Measurements from ENCODE around the gene ZFP36L1. TPM values are rescaled to one million over a fixed set of nuclear protein-coding genes. Genes with fewer than 3 reads are reported as not detected.

The ZFP36L1 gene
- total RNA-seq, 1 experiment from 2014 or later, result 304 TPM

DNA sequence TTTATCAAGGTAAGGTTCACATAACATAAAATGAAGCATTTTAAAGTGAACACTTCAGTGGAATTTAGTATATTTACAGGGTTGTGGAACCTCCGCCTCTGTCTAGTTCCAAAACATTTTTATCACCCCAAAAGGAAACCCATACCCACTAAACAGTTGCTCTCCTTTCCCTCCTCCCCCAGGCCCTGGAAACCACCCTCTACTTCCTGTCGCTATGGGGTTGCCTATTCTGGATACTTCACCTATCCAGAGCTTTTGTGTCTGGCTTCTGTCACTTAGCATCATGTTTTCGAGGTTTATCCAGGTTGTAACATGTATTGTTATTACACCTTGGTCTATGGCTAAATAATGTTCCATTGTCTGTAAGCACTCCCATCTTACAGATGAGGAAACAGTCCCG, 27.7 kb upstream of the ZFP36L1 start:
- DNase-seq (ENCODE audit: low read depth, low spot score), result no peak
- Histone ChIP-seq H3K27ac (ENCODE audit: low read depth, low read length) (peak overlapping the region; percentile 99), H3K4me2 (ENCODE audit: low read length) (no peak overlapping the region), H3K36me3 (ENCODE audit: control insufficient read depth in 1 of 2, insufficient read depth in 2 of 2, low read length in 2 of 2) (no peaks in the 10 kb centered on the region), H2AFZ (ENCODE audit: low read depth, low read length, poor library complexity, severe bottlenecking) (no peak overlapping the region), H3K4me3 (replicated peaks in 1 of 2; ENCODE audit: low read depth in 1 of 2, low read length in 2 of 2) (no peak overlapping the region), H3K9ac (ENCODE audit: low read length) (peak overlapping the region; percentile 52; the same call in 1 of the 2 replicates), H3K4me1 (ENCODE audit: control insufficient read depth in 1 of 2, insufficient read depth in 2 of 2, low read length in 2 of 2) (peaks cover 53 to 64% of the 10 kb centered on the region in 2 experiments), H3K79me2 (ENCODE audit: insufficient read depth, low read length) (no peaks in the 10 kb centered on the region), H3K9me2 (ENCODE audit: insufficient read depth) (no peaks in the 10 kb centered on the region), H3K27me3 (ENCODE audit: insufficient read depth, low read length) (no peaks in the 10 kb centered on the region), H4K20me1 (ENCODE audit: insufficient read depth) (no peaks in the 10 kb centered on the region), H3K9me3 (ENCODE audit: control insufficient read depth in 1 of 2, insufficient read depth in 1 of 2, low read depth in 1 of 2, low read length in 2 of 2) (no peaks in the 10 kb centered on the region)
- POLR2A ChIA-PET, result interaction anchor here (12.3 kb wide), 1 partner anchor 30 kb away, joined by 120 read pairs; the partner anchor contains the start of gene ZFP36L1
- intact Hi-C loops (cut with micrococcal nuclease), result no loop called here
- RAD21 ChIA-PET (ENCODE audit: low non-redundant PET in 1 of 2, low total read pairs in 2 of 2, uncharacterized antibody in 2 of 2, unreplicated experiment in 2 of 2), result no interaction called here
- CTCF ChIA-PET, result no interaction called here
- BruUV-seq (replicated peaks), result no TSS peak
- TF ChIP-seq SRF (IDR thresholded peaks at IDR 0.05; ENCODE audit: low read depth) (no peak), CBX3 (IDR thresholded peaks at IDR 0.05; ENCODE audit: low read depth) (no peak), SP1 (IDR thresholded peaks at IDR 0.05; ENCODE audit: low read depth) (no peak), POLR2A (IDR thresholded peaks at IDR 0.05; ENCODE audit: borderline replicate concordance, extremely low read depth, insufficient read depth, insufficient read length) (no peak), EGR1 (IDR thresholded peaks at IDR 0.05; ENCODE audit: low read depth) (no peak), ELF1 (IDR thresholded peaks at IDR 0.05; ENCODE audit: borderline replicate concordance, low read depth) (no peak), TCF7L2 (IDR thresholded peaks at IDR 0.05; ENCODE audit: borderline replicate concordance, extremely low read depth, insufficient read depth, insufficient read length) (no peak), RAD21 (IDR thresholded peaks at IDR 0.05; ENCODE audit: low read depth) (no peak), ZNF274 (IDR thresholded peaks at IDR 0.05; ENCODE audit: low read depth, low read length) (no peak), JUND (IDR thresholded peaks at IDR 0.05) (no peak), POLR2AphosphoS5 (IDR thresholded peaks at IDR 0.05; ENCODE audit: low read depth, low read length) (no peak), FOSL1 (IDR thresholded peaks at IDR 0.05; ENCODE audit: low read depth) (no peak), EZH2phosphoT487 (IDR thresholded peaks at IDR 0.05; ENCODE audit: borderline replicate concordance) (no peak), EZH2 (IDR thresholded peaks at IDR 0.05) (no peak)
- TF ChIP-seq, protein P1, sequence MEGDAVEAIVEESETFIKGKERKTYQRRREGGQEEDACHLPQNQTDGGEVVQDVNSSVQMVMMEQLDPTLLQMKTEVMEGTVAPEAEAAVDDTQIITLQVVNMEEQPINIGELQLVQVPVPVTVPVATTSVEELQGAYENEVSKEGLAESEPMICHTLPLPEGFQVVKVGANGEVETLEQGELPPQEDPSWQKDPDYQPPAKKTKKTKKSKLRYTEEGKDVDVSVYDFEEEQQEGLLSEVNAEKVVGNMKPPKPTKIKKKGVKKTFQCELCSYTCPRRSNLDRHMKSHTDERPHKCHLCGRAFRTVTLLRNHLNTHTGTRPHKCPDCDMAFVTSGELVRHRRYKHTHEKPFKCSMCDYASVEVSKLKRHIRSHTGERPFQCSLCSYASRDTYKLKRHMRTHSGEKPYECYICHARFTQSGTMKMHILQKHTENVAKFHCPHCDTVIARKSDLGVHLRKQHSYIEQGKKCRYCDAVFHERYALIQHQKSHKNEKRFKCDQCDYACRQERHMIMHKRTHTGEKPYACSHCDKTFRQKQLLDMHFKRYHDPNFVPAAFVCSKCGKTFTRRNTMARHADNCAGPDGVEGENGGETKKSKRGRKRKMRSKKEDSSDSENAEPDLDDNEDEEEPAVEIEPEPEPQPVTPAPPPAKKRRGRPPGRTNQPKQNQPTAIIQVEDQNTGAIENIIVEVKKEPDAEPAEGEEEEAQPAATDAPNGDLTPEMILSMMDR (IDR thresholded peaks at IDR 0.05 in 2 of 3, conservative IDR thresholded peaks at IDR 0.05 in 1 of 3; ENCODE audit: borderline replicate concordance in 1 of 3, insufficient read depth in 1 of 3, low read depth in 2 of 3, low read length in 2 of 3), result no peak
- TF ChIP-seq, protein P2, sequence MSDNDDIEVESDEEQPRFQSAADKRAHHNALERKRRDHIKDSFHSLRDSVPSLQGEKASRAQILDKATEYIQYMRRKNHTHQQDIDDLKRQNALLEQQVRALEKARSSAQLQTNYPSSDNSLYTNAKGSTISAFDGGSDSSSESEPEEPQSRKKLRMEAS (IDR thresholded peaks at IDR 0.05), result no peak
- TF ChIP-seq, protein P3, sequence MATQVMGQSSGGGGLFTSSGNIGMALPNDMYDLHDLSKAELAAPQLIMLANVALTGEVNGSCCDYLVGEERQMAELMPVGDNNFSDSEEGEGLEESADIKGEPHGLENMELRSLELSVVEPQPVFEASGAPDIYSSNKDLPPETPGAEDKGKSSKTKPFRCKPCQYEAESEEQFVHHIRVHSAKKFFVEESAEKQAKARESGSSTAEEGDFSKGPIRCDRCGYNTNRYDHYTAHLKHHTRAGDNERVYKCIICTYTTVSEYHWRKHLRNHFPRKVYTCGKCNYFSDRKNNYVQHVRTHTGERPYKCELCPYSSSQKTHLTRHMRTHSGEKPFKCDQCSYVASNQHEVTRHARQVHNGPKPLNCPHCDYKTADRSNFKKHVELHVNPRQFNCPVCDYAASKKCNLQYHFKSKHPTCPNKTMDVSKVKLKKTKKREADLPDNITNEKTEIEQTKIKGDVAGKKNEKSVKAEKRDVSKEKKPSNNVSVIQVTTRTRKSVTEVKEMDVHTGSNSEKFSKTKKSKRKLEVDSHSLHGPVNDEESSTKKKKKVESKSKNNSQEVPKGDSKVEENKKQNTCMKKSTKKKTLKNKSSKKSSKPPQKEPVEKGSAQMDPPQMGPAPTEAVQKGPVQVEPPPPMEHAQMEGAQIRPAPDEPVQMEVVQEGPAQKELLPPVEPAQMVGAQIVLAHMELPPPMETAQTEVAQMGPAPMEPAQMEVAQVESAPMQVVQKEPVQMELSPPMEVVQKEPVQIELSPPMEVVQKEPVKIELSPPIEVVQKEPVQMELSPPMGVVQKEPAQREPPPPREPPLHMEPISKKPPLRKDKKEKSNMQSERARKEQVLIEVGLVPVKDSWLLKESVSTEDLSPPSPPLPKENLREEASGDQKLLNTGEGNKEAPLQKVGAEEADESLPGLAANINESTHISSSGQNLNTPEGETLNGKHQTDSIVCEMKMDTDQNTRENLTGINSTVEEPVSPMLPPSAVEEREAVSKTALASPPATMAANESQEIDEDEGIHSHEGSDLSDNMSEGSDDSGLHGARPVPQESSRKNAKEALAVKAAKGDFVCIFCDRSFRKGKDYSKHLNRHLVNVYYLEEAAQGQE (IDR thresholded peaks at IDR 0.05; ENCODE audit: low read depth), result no peak
- TF ChIP-seq, protein P4, sequence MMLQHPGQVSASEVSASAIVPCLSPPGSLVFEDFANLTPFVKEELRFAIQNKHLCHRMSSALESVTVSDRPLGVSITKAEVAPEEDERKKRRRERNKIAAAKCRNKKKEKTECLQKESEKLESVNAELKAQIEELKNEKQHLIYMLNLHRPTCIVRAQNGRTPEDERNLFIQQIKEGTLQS (IDR thresholded peaks at IDR 0.05), result no peak
- ATAC-seq, result no peak
